IMR-90 (cell line): ENCODE measurements around the gene PCSK5. TPM values are rescaled to one million over a fixed set of nuclear protein-coding genes. Genes with fewer than 3 reads are reported as not detected.
A peak's percentile ranks its signal among the peaks of the same experiment; 100 is the strongest.

ENCODE experiments used
- ATAC-seq: fragments of 200-7000 bp; cut with Tn5 transposase; 2 replicates; pipeline ENCODE4 v1.9.1; 2020; ENCODE audit warnings: low read depth, mild to moderate bottlenecking, moderate library complexity
- BruUV-seq: library from RNA; stranded (reverse); fragments of 400-500 nt; replicated peaks from 2 replicates; lab custom pipeline; 2021; lab: Mats Ljungman, UMichigan
- CTCF ChIA-PET: fragments of 300-600 bp; formaldehyde crosslinking; extraction: SDS; loops from one replicate; lab custom pipeline; 2021; ENCODE audit warnings: antibody characterized with exemption; lab: Yijun Ruan, JAX
- POLR2A ChIA-PET: fragments of 300-600 bp; sonication (Branson Sonifier 250); formaldehyde crosslinking; loops from one replicate; lab custom pipeline; 2022; ENCODE audit warnings: antibody characterized with exemption; ENCODE audit not compliant: unreplicated experiment; lab: Charles Lee
- DNase-seq: peaks from one replicate; pipeline ENCODE4 v3.0.0; 2013
- H2AFZ ChIP-seq: replicated peaks from 2 replicates; pipeline ENCODE3; 2013; ENCODE audit warnings: low read length, mild to moderate bottlenecking; ENCODE audit not compliant: poor library complexity
- H2AK5ac ChIP-seq: 2 replicates; pipeline ENCODE4 v1.6.1; 2013; ENCODE audit warnings: low read depth, low read length, inconsistent platforms
- H2AK9ac ChIP-seq: replicated peaks from 2 replicates; pipeline ENCODE3; 2013; ENCODE audit warnings: mild to moderate bottlenecking, low read depth, low read length, moderate library complexity; ENCODE audit not compliant: poor library complexity
- H2BK120ac ChIP-seq: 2 replicates; pipeline ENCODE4 v1.6.1; 2013; ENCODE audit warnings: low read depth, low read length, inconsistent platforms
- H2BK15ac ChIP-seq: 3 replicates; pipeline ENCODE4 v1.6.1; 2013; ENCODE audit warnings: low read depth, low read length, inconsistent platforms
- H2BK20ac ChIP-seq: 2 replicates; pipeline ENCODE4 v1.6.1; 2013; ENCODE audit warnings: low read depth, mild to moderate bottlenecking, inconsistent platforms, low read length, moderate library complexity
- H2BK5ac ChIP-seq: 2 replicates; pipeline ENCODE4 v1.6.1; 2013; ENCODE audit warnings: mild to moderate bottlenecking, low read depth, low read length, inconsistent platforms; ENCODE audit not compliant: poor library complexity, severe bottlenecking
- H3K14ac ChIP-seq: replicated peaks from 2 replicates; pipeline ENCODE4 v1.6.1; 2013; ENCODE audit warnings: low read depth, low read length, inconsistent platforms
- H3K18ac ChIP-seq: 2 replicates; pipeline ENCODE4 v1.6.1; 2013; ENCODE audit warnings: low read depth, low read length, control low read depth
- H3K23ac ChIP-seq: 2 replicates; pipeline ENCODE4 v1.6.1; 2013; ENCODE audit warnings: low read depth, low read length, inconsistent platforms
- H3K27ac ChIP-seq: 2 replicates; pipeline ENCODE4 v1.5.1; 2013; ENCODE audit warnings: mild to moderate bottlenecking, control low read depth, low read length; ENCODE audit not compliant: insufficient read depth
- H3K27me3 ChIP-seq: 2 replicates; pipeline ENCODE4 v1.6.1; 2013; ENCODE audit warnings: low read length; ENCODE audit not compliant: control insufficient read depth, insufficient read depth
- H3K36me3 ChIP-seq: 2 replicates; pipeline ENCODE4 v1.6.1; 2013; ENCODE audit warnings: low read length, mixed read lengths; ENCODE audit not compliant: control insufficient read depth, insufficient read depth
- H3K4ac ChIP-seq: 2 replicates; pipeline ENCODE4 v1.6.1; 2013; ENCODE audit warnings: low read depth, low read length, inconsistent platforms
- H3K4me1 ChIP-seq: 2 replicates; pipeline ENCODE4 v1.6.1; 2013; ENCODE audit warnings: low read length, mixed read lengths; ENCODE audit not compliant: control insufficient read depth, insufficient read depth
- H3K4me2 ChIP-seq: 2 replicates; pipeline ENCODE4 v1.6.1; 2013; ENCODE audit warnings: low read depth, mild to moderate bottlenecking, control low read depth, low read length, moderate library complexity
- H3K4me3 ChIP-seq: 2 replicates; pipeline ENCODE4 v1.5.1; 2013; ENCODE audit warnings: low read depth, mild to moderate bottlenecking, control low read depth, low read length, moderate library complexity; ENCODE audit not compliant: insufficient read depth
- H3K56ac ChIP-seq: 2 replicates; pipeline ENCODE4 v1.6.1; 2013; ENCODE audit warnings: low read length, inconsistent platforms; ENCODE audit not compliant: insufficient read depth; ENCODE audit errors: extremely low read depth
- H3K79me1 ChIP-seq, 2 experiments: 2 replicates each; pipeline ENCODE4 v1.6.1; 2013; ENCODE audit warnings: low read length in 2 of 2, inconsistent platforms in 1 of 2, low read depth in 1 of 2
- H3K9ac ChIP-seq: 2 replicates; pipeline ENCODE4 v1.6.1; 2013; ENCODE audit warnings: low read depth, low read length, control low read depth
- H3K9me1 ChIP-seq: 2 replicates; pipeline ENCODE4 v1.6.1; 2013; ENCODE audit warnings: low read length, inconsistent platforms; ENCODE audit not compliant: insufficient read depth
- H3K9me3 ChIP-seq: 2 replicates; pipeline ENCODE4 v1.6.1; 2013; ENCODE audit warnings: low read length; ENCODE audit not compliant: control insufficient read depth, insufficient read depth
- H4K20me1 ChIP-seq: 2 replicates; pipeline ENCODE4 v1.6.1; 2013; ENCODE audit warnings: low read length, inconsistent platforms; ENCODE audit not compliant: insufficient read depth
- H4K5ac ChIP-seq: 2 replicates; pipeline ENCODE4 v1.6.1; 2013; ENCODE audit warnings: mild to moderate bottlenecking, low read depth, low read length, control low read depth
- H4K8ac ChIP-seq, 2 experiments: 2 replicates each; pipeline ENCODE4 v1.6.1; 2013; ENCODE audit warnings: low read depth in 2 of 2, low read length in 2 of 2, control low read depth in 1 of 2, inconsistent platforms in 1 of 2
- H4K91ac ChIP-seq: 2 replicates; pipeline ENCODE4 v1.6.1; 2013; ENCODE audit warnings: low read depth, low read length, inconsistent platforms; ENCODE audit not compliant: insufficient read depth
- BHLHE40 ChIP-seq: fragments of 150-350 bp; IDR thresholded peaks from 2 replicates; pipeline ENCODE4 v1.6.1; 2016; ENCODE audit warnings: mild to moderate bottlenecking, low read depth, low read length
- CEBPB ChIP-seq: IDR thresholded peaks from 2 replicates; pipeline ENCODE4 v1.6.1; 2012; ENCODE audit warnings: low read depth, low read length, improper control_type of control experiment
- CHD1 ChIP-seq: IDR thresholded peaks from 2 replicates; pipeline ENCODE4 v1.6.1; 2012; ENCODE audit warnings: low read depth, low read length, improper control_type of control experiment
- CTCF ChIP-seq: conservative IDR thresholded peaks from 2 replicates; pipeline ENCODE4 v1.5.1; 2012; ENCODE audit warnings: mild to moderate bottlenecking, low read depth, low read length, improper control_type of control experiment
- ELK1 ChIP-seq: fragments of 150-350 bp; IDR thresholded peaks from 2 replicates; pipeline ENCODE4 v1.6.1; 2016; ENCODE audit warnings: low read depth, mild to moderate bottlenecking, low read length, moderate library complexity, borderline replicate concordance
- FOS ChIP-seq: fragments of 150-350 bp; IDR thresholded peaks from 2 replicates; pipeline ENCODE4 v1.6.1; 2016; ENCODE audit warnings: low read depth, low read length
- MAZ ChIP-seq: IDR thresholded peaks from 2 replicates; pipeline ENCODE4 v1.6.1; 2012; ENCODE audit warnings: low read depth, mild to moderate bottlenecking, low read length, improper control_type of control experiment, moderate library complexity, borderline replicate concordance
- NFE2L2 ChIP-seq: fragments of 150-350 bp; IDR thresholded peaks from 2 replicates; pipeline ENCODE4 v1.6.1; 2016; ENCODE audit warnings: low read depth, mild to moderate bottlenecking, low read length
- POLR2A ChIP-seq: IDR thresholded peaks from 2 replicates; pipeline ENCODE4 v1.6.1; 2012; ENCODE audit warnings: mild to moderate bottlenecking, low read depth, low read length
- RAD21 ChIP-seq: IDR thresholded peaks from 2 replicates; pipeline ENCODE4 v1.6.1; 2012; ENCODE audit warnings: low read length, improper control_type of control experiment
- SMC3 ChIP-seq: fragments of 150-350 bp; IDR thresholded peaks from 2 replicates; pipeline ENCODE4 v1.6.1; 2016; ENCODE audit warnings: low read depth, mild to moderate bottlenecking, antibody characterized with exemption, low read length, moderate library complexity
- WGBS, 2 experiments: methylation state at CpG; one replicate each; pipeline versions ENCODE4 v1.1.5 to v1.1.7; 2013; ENCODE audit warnings: missing lambda C conversion rate in 2 of 2; ENCODE audit not compliant: insufficient read length in 1 of 2; ENCODE audit errors: extremely low coverage in 2 of 2; 5-methylcytosine and 5-hydroxymethylcytosine counted together
- dilution Hi-C: fragments of 300-500 bp; cut with HindIII; formaldehyde crosslinking; loops from one replicate; pipeline ENCODE4 v1.14.3; 2018; ENCODE audit warnings: low sequenced_read_pairs; ENCODE audit not compliant: unreplicated experiment
- in situ Hi-C: fragments of 300-500 bp; cut with MboI; formaldehyde crosslinking; loops from 3 replicates; pipeline ENCODE4 v1.14.3; 2019; ENCODE audit warnings: low sequenced_read_pairs, inconsistent platforms, mixed read lengths
- intact Hi-C: fragments of 100-400 bp; cut with micrococcal nuclease; formaldehyde crosslinking; loops from 2 replicates; pipeline ENCODE4 v1.10.0; 2022
- polyA plus RNA-seq, 3 experiments: library from polyadenylated mRNA; depleted of rRNA; stranded (reverse); fragments of >200 nt; gene quantifications; 2 replicates each; pipeline ENCODE4 v1.2.3, GENCODE V29; 2012; ENCODE audit warnings: low replicate concordance in 1 of 3
- total RNA-seq: library from RNA; depleted of rRNA; stranded (reverse); fragments of >200 nt; gene quantifications from 2 replicates; pipeline ENCODE4 v1.2.3, GENCODE V29; 2012

PCSK5 gene
- total and polyA plus RNA-seq, 2 of the 4 experiments (the other 2 are of a cell fraction) = 1.5 to 3.0 TPM

- 0 out of 4 replicates have a peak, but pooled peaks cover 0 to 4% of the 10 kb centered on the region in 2 experiments for H3K79me1 ChIP-seq
- H4K20me1 ChIP-seq = no peaks in the 10 kb centered on the region
- H2AK9ac ChIP-seq = no peak overlapping the region
- H3K9ac ChIP-seq = peak overlapping the region; percentile 79
- H3K18ac ChIP-seq = no peak overlapping the region; the same call in 1 of the 2 replicates
- H3K9me3 ChIP-seq = no peaks in the 10 kb centered on the region
- WGBS, 2 experiments = 0% methylated on average over 11 of the region's 28 CpGs; no CpG with 5 or more reads in 1 of the 2 experiments
- H3K56ac ChIP-seq = no peak overlapping the region
- H2BK20ac ChIP-seq = no peak overlapping the region
- no peak overlapping the region for H2BK5ac ChIP-seq
- peak overlapping the region; percentile 39 for H3K27ac ChIP-seq
- no peak overlapping the region for H2AK5ac ChIP-seq
- no peak overlapping the region for H4K8ac ChIP-seq
- ATAC-seq (peak; percentile 13), DNase-seq (peak; percentile 8)
- no peaks in the 10 kb centered on the region for H3K36me3 ChIP-seq
- no peaks in the 10 kb centered on the region for H3K27me3 ChIP-seq
- no peaks in the 10 kb centered on the region for H3K4me1 ChIP-seq
- no peak overlapping the region for H3K4ac ChIP-seq
- no peak overlapping the region for H4K91ac ChIP-seq
- peak overlapping the region; percentile 94 for H3K4me2 ChIP-seq
- dilution Hi-C loops = no loop called here
- intact Hi-C loops = loop anchor here (2.0 to 10.0 kb wide), 9 partner anchors 106 to 501 kb away; partner anchors contain the start of gene RFK
- ChIA-PET POLR2A (no interaction called here), CTCF (interaction anchor here (1.0 to 1.1 kb wide), 2 partner anchors 84 to 404 kb away, joined by 3 to 4 read pairs; no protein-coding TSS in a partner anchor)
- H3K4me3 ChIP-seq = peak overlapping the region; percentile 64
- in situ Hi-C loops = loop anchor here (25.0 kb wide), 1 partner anchor 821 kb away; no protein-coding TSS in a partner anchor
- peak overlapping the region; percentile 85 for H2AFZ ChIP-seq
- TF ChIP-seq BHLHE40 (no peak), NFE2L2 (no peak), CHD1 (no peak), SMC3 (no peak), CTCF (no peak), ELK1 (no peak), RAD21 (no peak), CEBPB (no peak), FOS (no peak), POLR2A (no peak), MAZ (no peak)
- H3K9me1 ChIP-seq = no peaks in the 10 kb centered on the region
- no peak overlapping the region for H2BK120ac ChIP-seq
- no peak overlapping the region for H4K5ac ChIP-seq
- no peak overlapping the region for H3K14ac ChIP-seq
- no TSS peak for BruUV-seq
- no peak overlapping the region for H2BK15ac ChIP-seq
- H3K23ac ChIP-seq = no peak overlapping the region
These were observed 836 bp downstream of the PCSK5 start for GRCh38 chr9:75891277-75891741.
